ENCODE results near the gene COX7A2L.

Gene COX7A2L

GRCh38 chr2:42360890-42361727 lies at the start of gene COX7A2L:
TSS of gene COX7A2L (minus strand) at chr2:42361217. CDS start at chr2:42361161, 56 bp downstream.
- TF ChIP-seq TCF12 (IDR thresholded peaks at IDR 0.05; ENCODE audit: low read depth) = peak; percentile 40; the same call in 1 of the 2 replicates
- TF ChIP-seq CEBPB (IDR thresholded peaks at IDR 0.05) = no peak
- TF ChIP-seq CREB1 (IDR thresholded peaks at IDR 0.05; ENCODE audit: low read depth) = no peak; the same call in 1 of the 2 replicates
- TF ChIP-seq FOXM1 (IDR thresholded peaks at IDR 0.05; ENCODE audit: borderline replicate concordance, low read depth) = no peak
- peak; percentile 59 for TF ChIP-seq RAD21 (IDR thresholded peaks at IDR 0.05; ENCODE audit: low read depth)
- TF ChIP-seq EP300 (IDR thresholded peaks at IDR 0.05; ENCODE audit: borderline replicate concordance) = no peak
- TF ChIP-seq MAX (IDR thresholded peaks at IDR 0.05) = peak; percentile 63
- no peak for TF ChIP-seq REST (IDR thresholded peaks at IDR 0.05; ENCODE audit: low read depth)
- TF ChIP-seq USF1 (IDR thresholded peaks at IDR 0.05) = peak; percentile 79
- peak; percentile 17; the same call in 1 of the 2 replicates for TF ChIP-seq NFIC (IDR thresholded peaks at IDR 0.05)
- 0 out of 2 replicates have a peak, but pooled peaks have one; percentile 34 for TF ChIP-seq TEAD4 (IDR thresholded peaks at IDR 0.05)
- peak; percentile 58 for TF ChIP-seq TAF1 (IDR thresholded peaks at IDR 0.05; ENCODE audit: low read depth)

- TF ChIP-seq TEAD4 (IDR thresholded peaks at IDR 0.05) (no peak), FOXM1 (IDR thresholded peaks at IDR 0.05; ENCODE audit: borderline replicate concordance, low read depth) (no peak), NFIC (IDR thresholded peaks at IDR 0.05) (no peak), USF1 (IDR thresholded peaks at IDR 0.05) (no peak), REST (IDR thresholded peaks at IDR 0.05; ENCODE audit: low read depth) (no peak), EP300 (IDR thresholded peaks at IDR 0.05; ENCODE audit: borderline replicate concordance) (no peak), CREB1 (IDR thresholded peaks at IDR 0.05; ENCODE audit: low read depth) (no peak), MAX (IDR thresholded peaks at IDR 0.05) (no peak), EGR1 (IDR thresholded peaks at IDR 0.05) (no peak), TAF1 (IDR thresholded peaks at IDR 0.05; ENCODE audit: low read depth) (no peak), YY1 (IDR thresholded peaks at IDR 0.05; ENCODE audit: low read depth) (no peak), TCF12 (IDR thresholded peaks at IDR 0.05; ENCODE audit: low read depth) (no peak), RAD21 (IDR thresholded peaks at IDR 0.05; ENCODE audit: low read depth) (no peak), ZBTB7A (IDR thresholded peaks at IDR 0.05; ENCODE audit: low read depth) (no peak), CEBPB (IDR thresholded peaks at IDR 0.05) (no peak)
Measured at GRCh38 chr2:42408009-42408408, 47.0 kb upstream of the COX7A2L start.

GRCh38 chr2:42407476-42407875 lies 46.5 kb upstream of the COX7A2L start:
- TF ChIP-seq TCF12 (IDR thresholded peaks at IDR 0.05; ENCODE audit: low read depth) (no peak), CEBPB (IDR thresholded peaks at IDR 0.05) (no peak), EGR1 (IDR thresholded peaks at IDR 0.05) (no peak), USF1 (IDR thresholded peaks at IDR 0.05) (no peak), FOXM1 (IDR thresholded peaks at IDR 0.05; ENCODE audit: borderline replicate concordance, low read depth) (no peak), NFIC (IDR thresholded peaks at IDR 0.05) (no peak), TAF1 (IDR thresholded peaks at IDR 0.05; ENCODE audit: low read depth) (no peak), RAD21 (IDR thresholded peaks at IDR 0.05; ENCODE audit: low read depth) (no peak), MAX (IDR thresholded peaks at IDR 0.05) (no peak), REST (IDR thresholded peaks at IDR 0.05; ENCODE audit: low read depth) (no peak), YY1 (IDR thresholded peaks at IDR 0.05; ENCODE audit: low read depth) (no peak), EP300 (IDR thresholded peaks at IDR 0.05; ENCODE audit: borderline replicate concordance) (no peak), CREB1 (IDR thresholded peaks at IDR 0.05; ENCODE audit: low read depth) (no peak), TEAD4 (IDR thresholded peaks at IDR 0.05) (no peak), ZBTB7A (IDR thresholded peaks at IDR 0.05; ENCODE audit: low read depth) (no peak)

Data from Ishikawa (cell line).